Ascending aorta (tissue), 2 donors: ENCODE results near the gene NOP53. TPM values are rescaled to one million over a fixed set of nuclear protein-coding genes. Genes with fewer than 3 reads are reported as not detected.
"Not testable (repeated sequence)": the region's sequence is repeated elsewhere in the genome, so short reads cannot be mapped to it uniquely, and the experiment has no call there.

Experiments used
- DNase-seq, 2 donors: peaks; one replicate each; pipeline ENCODE4 v3.0.0-alpha.2; 2019; ENCODE audit warnings: low spot score in 2 of 2
- H3K27ac ChIP-seq, 2 donors: fragments of 200-600 bp; sonication (generic); one replicate each; pipeline ENCODE4 v1.5.1; 2016 to 2017; ENCODE audit warnings: mild to moderate bottlenecking in 1 of 2
- H3K27me3 ChIP-seq: fragments of 200-600 bp; sonication (generic); one replicate; pipeline ENCODE4 v1.5.1; 2017
- H3K36me3 ChIP-seq, 2 donors: fragments of 200-600 bp; sonication (generic); one replicate each; pipeline ENCODE4 v1.5.1; 2016
- H3K4me1 ChIP-seq, 2 donors: fragments of 200-600 bp; sonication (generic); one replicate each; pipeline ENCODE4 v1.5.1; 2016 to 2017; ENCODE audit warnings: mild to moderate bottlenecking in 1 of 2
- H3K4me3 ChIP-seq, 2 donors: fragments of 200-600 bp; sonication (generic); one replicate each; pipeline ENCODE4 v1.5.1; 2016 to 2017; ENCODE audit warnings: mild to moderate bottlenecking in 1 of 2
- H3K9me3 ChIP-seq, 2 donors: fragments of 200-600 bp; sonication (generic); one replicate each; pipeline ENCODE4 v1.5.1; 2016
- CTCF ChIP-seq, 3 experiments: fragments of 200-600 bp in 2 of 3; fragments of 450-650 bp in 1 of 3; sonication (generic) in 2 of 3; IDR thresholded peaks; one replicate each; pipeline ENCODE4 v1.5.1; 2016 to 2019; ENCODE audit warnings: antibody characterized with exemption in 3 of 3, mild to moderate bottlenecking in 1 of 3, moderate library complexity in 1 of 3
- intact Hi-C: fragments of 100-400 bp; cut with DNase I; formaldehyde crosslinking; loops from one replicate; pipeline ENCODE4 v1.15.1; 2023
- total RNA-seq: library from RNA; depleted of rRNA; stranded (reverse); fragments of >200 nt; gene quantifications from one replicate; pipeline ENCODE4 v1.1.0, GENCODE V29; 2016

NOP53 gene
- total RNA-seq, 1 donor from 2014 or later, result 385 TPM

GRCh38 chr19:47766359-47766620 is 20.9 kb downstream of the NOP53 start:
- Histone ChIP-seq H3K4me1 (no peaks in the 10 kb centered on the region), H3K27ac (no peak overlapping the region), H3K9me3 (no peaks in the 10 kb centered on the region), H3K36me3 (no peaks in the 10 kb centered on the region), H3K27me3 (no peaks in the 10 kb centered on the region), H3K4me3 (no peak overlapping the region)
- intact Hi-C loops, result loop anchor here (1.0 to 5.0 kb wide), 2 partner anchors 22 to 96 kb away; no protein-coding TSS in a partner anchor
- DNase-seq, result no peak
- no peak for TF ChIP-seq CTCF (IDR thresholded peaks at IDR 0.05)

GRCh38 chr19:47766670-47767069 is 21.3 kb downstream of the NOP53 start:
- no peaks in the 10 kb centered on the region for H3K27me3 ChIP-seq
- no peak overlapping the region for H3K27ac ChIP-seq
- no peak for TF ChIP-seq CTCF (IDR thresholded peaks at IDR 0.05)
- intact Hi-C loops, result loop anchor here (1.0 to 5.0 kb wide), 2 partner anchors 22 to 96 kb away; no protein-coding TSS in a partner anchor
- no peaks in the 10 kb centered on the region for H3K9me3 ChIP-seq
- DNase-seq, result no peak
- H3K4me1 ChIP-seq, result no peaks in the 10 kb centered on the region
- H3K36me3 ChIP-seq, result no peaks in the 10 kb centered on the region
- H3K4me3 ChIP-seq, result no peak overlapping the region

GRCh38 chr19:47767349-47767748 is 22.0 kb downstream of the NOP53 start:
- Histone ChIP-seq H3K27me3 (no peaks in the 10 kb centered on the region), H3K4me1 (no peaks in the 10 kb centered on the region), H3K9me3 (no peaks in the 10 kb centered on the region), H3K36me3 (no peaks in the 10 kb centered on the region), H3K4me3 (no peak overlapping the region), H3K27ac (no peak overlapping the region)
- no peak for DNase-seq
- TF ChIP-seq CTCF (IDR thresholded peaks at IDR 0.05), result no peak
- intact Hi-C loops, result loop anchor here (5.0 kb wide), 1 partner anchor 95 kb away; no protein-coding TSS in a partner anchor

- intact Hi-C loops, result loop anchor here (5.0 kb wide), 1 partner anchor 94 kb away; no protein-coding TSS in a partner anchor
- TF ChIP-seq CTCF (IDR thresholded peaks at IDR 0.05), result no peak
- no peak overlapping the region for H3K27ac ChIP-seq
- no peak overlapping the region for H3K4me3 ChIP-seq
- H3K9me3 ChIP-seq, result no peaks in the 10 kb centered on the region
- no peaks in the 10 kb centered on the region for H3K4me1 ChIP-seq
- no peaks in the 10 kb centered on the region for H3K36me3 ChIP-seq
- no peaks in the 10 kb centered on the region for H3K27me3 ChIP-seq
- DNase-seq, result no peak
These were observed 23.3 kb downstream of the NOP53 start for GRCh38 chr19:47768604-47769003.

- intact Hi-C loops, result loop anchor here (5.0 kb wide), 1 partner anchor 93 kb away; no protein-coding TSS in a partner anchor
- Histone ChIP-seq H3K27ac (no peak overlapping the region), H3K9me3 (no peaks in the 10 kb centered on the region), H3K36me3 (no peaks in the 10 kb centered on the region), H3K27me3 (no peaks in the 10 kb centered on the region), H3K4me1 (no peaks in the 10 kb centered on the region), H3K4me3 (no peak overlapping the region)
- TF ChIP-seq CTCF (IDR thresholded peaks at IDR 0.05), result no peak
- no peak for DNase-seq
These were observed 24.2 kb downstream of the NOP53 start for GRCh38 chr19:47769534-47769933.

GRCh38 chr19:47771291-47771690 is 25.9 kb downstream of the NOP53 start:
- H3K4me3 ChIP-seq, H3K36me3 ChIP-seq, intact Hi-C loops, H3K4me1 ChIP-seq, DNase-seq, H3K27me3 ChIP-seq, H3K27ac ChIP-seq, H3K9me3 ChIP-seq: not testable (repeated sequence)
